Dermis microvascular lymphatic vessel endothelial cell (primary cell): Measurements from ENCODE around the gene RNF11. TPM values are rescaled to one million over a fixed set of nuclear protein-coding genes. Genes with fewer than 3 reads are reported as not detected.
"Not testable (repeated sequence)": the region's sequence is repeated elsewhere in the genome, so short reads cannot be mapped to it uniquely, and the experiment has no call there.

Experiments
- DNase-seq, 2 donors: peaks; one replicate each; pipeline versions ENCODE4 v3.0.0 to v3.0.0-alpha.2; 2010; ENCODE audit warnings: low read depth in 2 of 2
- total RNA-seq: library from RNA; depleted of rRNA; stranded (reverse); fragments of >200 nt; gene quantifications from 2 replicates; pipeline ENCODE4 v1.2.1, GENCODE V29; 2014

RNF11 gene
- total RNA-seq, 1 donor from 2014 or later: 71.2 TPM

- DNase-seq: not testable (repeated sequence)
Measured at GRCh38 chr1:51227231-51227960, 8.7 kb upstream of the RNF11 start.

GRCh38 chr1:51228471-51228870 lies 7.6 kb upstream of the RNF11 start:
- DNase-seq: not testable (repeated sequence)

- no peak for DNase-seq
Measured at GRCh38 chr1:51230501-51231078, 5.5 kb upstream of the RNF11 start.

GRCh38 chr1:51231120-51231519 lies 5.0 kb upstream of the RNF11 start:
- no peak for DNase-seq

GRCh38 chr1:51231896-51232295 lies 4.2 kb upstream of the RNF11 start:
- no peak for DNase-seq

- not testable (repeated sequence) for DNase-seq
Measured at GRCh38 chr1:51234236-51234635, 1.8 kb upstream of the RNF11 start.

- peak in 1 of 2 donors; percentile 67 for DNase-seq
Measured at GRCh38 chr1:51234721-51235425, 1.2 kb upstream of the RNF11 start.

- peak; percentile 80 to 89 for DNase-seq
Measured at GRCh38 chr1:51236531-51237350, 668 bp downstream of the RNF11 start.

- peak in 1 of 2 donors; percentile 55 for DNase-seq
Measured at GRCh38 chr1:51237351-51238033, 1.4 kb downstream of the RNF11 start.

GRCh38 chr1:51238034-51238403 lies 1.9 kb downstream of the RNF11 start:
- no peak for DNase-seq

- no peak for DNase-seq
Measured at GRCh38 chr1:51240084-51240483, 4.0 kb downstream of the RNF11 start.

GRCh38 chr1:51241119-51241518 lies 5.0 kb downstream of the RNF11 start:
- DNase-seq: no peak

- DNase-seq: peak in 1 of 2 donors; percentile 28
Measured at GRCh38 chr1:51242546-51242945, 6.5 kb downstream of the RNF11 start.

GRCh38 chr1:51247022-51247421 lies 10.9 kb downstream of the RNF11 start:
- no peak for DNase-seq

- DNase-seq: no peak
Measured at GRCh38 chr1:51247499-51247898, 11.4 kb downstream of the RNF11 start.

GRCh38 chr1:51249445-51249844 lies 13.4 kb downstream of the RNF11 start:
- no peak for DNase-seq

GRCh38 chr1:51250729-51251128 lies 14.7 kb downstream of the RNF11 start:
- not testable (repeated sequence) for DNase-seq

GRCh38 chr1:51251165-51251564 lies 15.1 kb downstream of the RNF11 start:
- DNase-seq: not testable (repeated sequence)

GRCh38 chr1:51252366-51252765 lies 16.3 kb downstream of the RNF11 start:
- DNase-seq: no peak

- peak in 1 of 2 donors; percentile 13 for DNase-seq
Measured at GRCh38 chr1:51253691-51254090, 17.6 kb downstream of the RNF11 start.

GRCh38 chr1:51255331-51255730 lies 19.3 kb downstream of the RNF11 start:
- no peak for DNase-seq
